HG03045 (cell line): ENCODE results near the gene HDLBP.

Experiments used
- ATAC-seq: cut with Tn5 transposase; IDR thresholded peaks from one replicate; pipeline ENCODE4 v1.9.1; 2021; ENCODE audit warnings: mild to moderate bottlenecking, moderate library complexity; ENCODE audit not compliant: unreplicated experiment

Gene HDLBP

GRCh38 chr2:241177526-241178334 lies 137.7 kb downstream of the HDLBP start:
- no peak for ATAC-seq
